GM10847 (cell line): ENCODE data around the gene GNA14.

ENCODE experiments used
- POLR2A ChIP-seq: IDR thresholded peaks from 2 replicates; pipeline ENCODE4 v1.6.1; 2011; ENCODE audit not compliant: insufficient read length; ENCODE audit errors: extremely low read depth

GNA14 gene

GRCh38 chr9:77648234-77649108, at the start of gene GNA14:
Gene GNA14, minus strand, starts transcription at chr9:77648322. Its CDS starts 529 bp downstream, at chr9:77647793.
- TF ChIP-seq POLR2A = no peak

GRCh38 chr9:77697238-77697984, 49.3 kb upstream of the GNA14 start:
- TF ChIP-seq POLR2A = no peak

GRCh38 chr9:77680581-77680980, 32.5 kb upstream of the GNA14 start:
- TF ChIP-seq POLR2A = no peak

GRCh38 chr9:77679661-77680368, 31.7 kb upstream of the GNA14 start:
- no peak for TF ChIP-seq POLR2A

- TF ChIP-seq POLR2A = no peak
Measured at GRCh38 chr9:77679088-77679487, 31.0 kb upstream of the GNA14 start.

- TF ChIP-seq POLR2A = no peak
Measured at GRCh38 chr9:77677957-77678535, 29.9 kb upstream of the GNA14 start.

- no peak for TF ChIP-seq POLR2A
Measured at GRCh38 chr9:77677397-77677796, 29.3 kb upstream of the GNA14 start.

- TF ChIP-seq POLR2A = no peak
Measured at GRCh38 chr9:77673941-77674791, 26.0 kb upstream of the GNA14 start.

GRCh38 chr9:77672183-77672582, 24.1 kb upstream of the GNA14 start:
- no peak for TF ChIP-seq POLR2A

GRCh38 chr9:77667151-77667550, 19.0 kb upstream of the GNA14 start:
- TF ChIP-seq POLR2A = no peak

- no peak for TF ChIP-seq POLR2A
Measured at GRCh38 chr9:77663754-77664153, 15.6 kb upstream of the GNA14 start.

GRCh38 chr9:77661566-77662085, 13.5 kb upstream of the GNA14 start:
- TF ChIP-seq POLR2A = no peak

- no peak for TF ChIP-seq POLR2A
Measured at GRCh38 chr9:77659926-77660325, 11.8 kb upstream of the GNA14 start.

- no peak for TF ChIP-seq POLR2A
Measured at GRCh38 chr9:77651203-77651602, 3.1 kb upstream of the GNA14 start.

GRCh38 chr9:77649109-77649812, 1.1 kb upstream of the GNA14 start:
- TF ChIP-seq POLR2A = no peak
